Lower leg skin (tissue), 3 donors: ENCODE data around the gene UBE3D.

Experiments
- CTCF ChIP-seq, 3 donors: fragments of 450-650 bp; IDR thresholded peaks; one replicate each; pipeline ENCODE4 v1.5.1; 2016; ENCODE audit warnings: antibody characterized with exemption in 3 of 3, mild to moderate bottlenecking in 3 of 3, moderate library complexity in 2 of 3
- POLR2A ChIP-seq, 2 donors: fragments of 450-650 bp; IDR thresholded peaks; one replicate each; pipeline ENCODE4 v1.6.1; 2016 to 2017; ENCODE audit warnings: antibody characterized with exemption in 2 of 2, mild to moderate bottlenecking in 1 of 2, moderate library complexity in 1 of 2

GRCh38 chr6:83042467-83043053 lies 23.1 kb downstream of the UBE3D start:
- no peak for TF ChIP-seq CTCF (IDR thresholded peaks at IDR 0.05)
- no peak for TF ChIP-seq POLR2A (IDR thresholded peaks at IDR 0.05)
